Measurements from ENCODE around the gene NRP1.

- no peak for TF ChIP-seq CTCF (IDR thresholded peaks at IDR 0.05; ENCODE audit: low read depth, low read length, poor library complexity, severe bottlenecking)
- no peak for TF ChIP-seq EZH2phosphoT487 (IDR thresholded peaks at IDR 0.05; ENCODE audit: borderline replicate concordance, low read length)
Measured at GRCh38 chr10:33326933-33327332, 7.5 kb downstream of the NRP1 start.
